ENCODE measurements around the gene NINL.

Gene NINL

GRCh38 chr20:25407311-25408169, 177.8 kb downstream of the NINL start, which contains the start of gene GINS1:
TSS of gene GINS1 (plus strand) at chr20:25407673. CDS start at chr20:25407821, 148 bp downstream.
- no peak for DNase-seq (ENCODE audit: low read depth)
